Endothelial cell of umbilical vein (primary cell): ENCODE results near the gene TCIRG1. TPM values are rescaled to one million over a fixed set of nuclear protein-coding genes. Genes with fewer than 3 reads are reported as not detected.

ENCODE experiments used
- BruUV-seq: library from RNA; stranded (reverse); fragments of 400-500 nt; replicated peaks from 2 replicates; lab custom pipeline; 2021; lab: Mats Ljungman, UMichigan
- CTCF ChIA-PET: fragments of 300-600, 350-600 bp; sonication (Branson Sonifier 250); formaldehyde crosslinking; loops from one replicate; lab custom pipeline; 2021; ENCODE audit warnings: antibody characterized with exemption, inconsistent platforms; lab: Charles Lee
- POLR2A ChIA-PET: fragments of 300-600, 350-600 bp; sonication (Branson Sonifier 250); formaldehyde crosslinking; loops from one replicate; lab custom pipeline; 2021; ENCODE audit warnings: antibody characterized with exemption, inconsistent platforms; lab: Charles Lee
- DNase-seq: peaks from one replicate; pipeline ENCODE4 v3.0.0-alpha.2; 2011; ENCODE audit warnings: low read depth, low spot score
- FAIRE-seq: peaks from 2 replicates; lab custom pipeline; 2011; peaks lifted over from hg19 to GRCh38; lab: Jason Lieb, UNC
- H2AFZ ChIP-seq: 2 replicates; pipeline ENCODE4 v1.6.0; 2012; ENCODE audit warnings: low read depth, low read length, control low read depth, inconsistent platforms
- H3K27ac ChIP-seq: 2 replicates; pipeline ENCODE4 v1.5.1; 2011; ENCODE audit warnings: low read depth, mild to moderate bottlenecking, control low read depth, low read length, moderate library complexity; ENCODE audit not compliant: insufficient read depth
- H3K27me3 ChIP-seq, 2 experiments: 2 replicates each; pipeline versions ENCODE4 v1.6.0 to v1.6.1; 2011; ENCODE audit warnings: low read length in 2 of 2, mixed read lengths in 1 of 2; ENCODE audit not compliant: control insufficient read depth in 2 of 2, insufficient read depth in 2 of 2
- H3K36me3 ChIP-seq, 2 experiments: 2 replicates in 1 of 2; 3 replicates in 1 of 2; pipeline ENCODE4 v1.5.1; 2011; ENCODE audit warnings: low read length in 2 of 2, mild to moderate bottlenecking in 1 of 2, moderate library complexity in 1 of 2; ENCODE audit not compliant: control insufficient read depth in 2 of 2, insufficient read depth in 2 of 2; ENCODE audit errors: extremely low read depth in 1 of 2
- H3K4me1 ChIP-seq: 3 replicates; pipeline ENCODE4 v1.5.1; 2011; ENCODE audit warnings: mild to moderate bottlenecking, low read length; ENCODE audit not compliant: control insufficient read depth, insufficient read depth; ENCODE audit errors: extremely low read depth
- H3K4me2 ChIP-seq: 2 replicates; pipeline ENCODE4 v1.6.1; 2011; ENCODE audit warnings: low read length, control low read depth, mixed read lengths; ENCODE audit not compliant: insufficient read depth
- H3K4me3 ChIP-seq, 3 experiments: fragments of 200-600 bp in 1 of 3; sonication (generic), shearing (Covaris generic) in 1 of 3; replicated peaks in 1 of 3; 2 replicates each; pipeline ENCODE4 v1.5.1; 2011 to 2016; ENCODE audit warnings: control low read depth in 3 of 3, low read length in 3 of 3, mild to moderate bottlenecking in 2 of 3, inconsistent platforms in 1 of 3, low read depth in 1 of 3, moderate library complexity in 1 of 3; ENCODE audit not compliant: insufficient read depth in 1 of 3
- H3K79me2 ChIP-seq: 2 replicates; pipeline ENCODE4 v1.6.0; 2012; ENCODE audit warnings: low read length, inconsistent platforms; ENCODE audit not compliant: control insufficient read depth, insufficient read depth
- H3K9ac ChIP-seq: replicated peaks from 2 replicates; pipeline ENCODE3; 2011; ENCODE audit warnings: low read length, control low read depth; ENCODE audit not compliant: insufficient read depth; ENCODE audit errors: extremely low read depth
- H3K9me1 ChIP-seq: replicated peaks from 3 replicates; pipeline ENCODE4 v1.6.0; 2011; ENCODE audit warnings: mild to moderate bottlenecking, low read length; ENCODE audit not compliant: control insufficient read depth, insufficient read depth; ENCODE audit errors: extremely low read depth
- H3K9me3 ChIP-seq: replicated peaks from 2 replicates; pipeline ENCODE4 v1.5.1; 2012; ENCODE audit warnings: low read length, inconsistent platforms; ENCODE audit not compliant: control insufficient read depth, insufficient read depth
- H4K20me1 ChIP-seq: replicated peaks from 2 replicates; pipeline ENCODE3; 2011; ENCODE audit warnings: mild to moderate bottlenecking, low read length; ENCODE audit not compliant: control insufficient read depth, insufficient read depth; ENCODE audit errors: extremely low read depth
- EZH2 ChIP-seq: IDR thresholded peaks from 2 replicates; pipeline ENCODE4 v1.6.1; 2012; ENCODE audit warnings: borderline replicate concordance, low read depth, mild to moderate bottlenecking, moderate library complexity, low read length, inconsistent platforms; ENCODE audit not compliant: severe bottlenecking
- FOS ChIP-seq: IDR thresholded peaks from 2 replicates; pipeline ENCODE4 v1.6.1; 2011; ENCODE audit warnings: mild to moderate bottlenecking, low read length, moderate library complexity, borderline replicate concordance; ENCODE audit not compliant: insufficient read depth
- GATA2 ChIP-seq: IDR thresholded peaks from 2 replicates; pipeline ENCODE4 v1.7.0; 2011; ENCODE audit warnings: low read depth, mild to moderate bottlenecking, moderate library complexity, mixed read lengths, low read length; ENCODE audit not compliant: insufficient read length, insufficient read depth
- JUN ChIP-seq: IDR thresholded peaks from 2 replicates; pipeline ENCODE4 v1.6.1; 2011; ENCODE audit warnings: borderline replicate concordance, low read depth; ENCODE audit not compliant: insufficient read length, insufficient read depth
- MAX ChIP-seq: IDR thresholded peaks from 2 replicates; pipeline ENCODE4 v1.6.1; 2011; ENCODE audit not compliant: insufficient read depth, insufficient read length
- MYC ChIP-seq: IDR thresholded peaks from one replicate; pipeline ENCODE4 v1.6.1; 2011; ENCODE audit warnings: mild to moderate bottlenecking, low read depth, low read length
- POLR2A ChIP-seq: IDR thresholded peaks from 2 replicates; pipeline ENCODE4 v1.6.1; 2012; ENCODE audit warnings: low read depth, mild to moderate bottlenecking, control low read depth, low read length
- POLR2AphosphoS5 ChIP-seq: IDR thresholded peaks from 2 replicates; pipeline ENCODE4 v1.6.1; 2012; ENCODE audit warnings: low read depth, mild to moderate bottlenecking, control low read depth, low read length, moderate library complexity; ENCODE audit not compliant: insufficient read depth
- dilution Hi-C: fragments of 300-500 bp; cut with MboI; formaldehyde crosslinking; loops from one replicate; pipeline ENCODE4 v1.15.0; 2019; ENCODE audit warnings: low sequenced_read_pairs; ENCODE audit not compliant: extremely low pct_ligation_motif_present
- intact Hi-C: fragments of 100-400 bp; cut with micrococcal nuclease; formaldehyde crosslinking; loops from one replicate; pipeline ENCODE4 v1.10.0; 2022
- polyA plus RNA-seq, 4 experiments: library from polyadenylated mRNA; depleted of rRNA in 3 of 4; stranded (reverse) in 3 of 4; unstranded in 1 of 4; fragments of >200 nt; gene quantifications; 2 replicates each; pipeline versions ENCODE4 v1.2.1 to v1.2.3, GENCODE V29; 2011 to 2012; ENCODE audit warnings: missing spikeins in 1 of 4
- total RNA-seq: library from RNA; stranded (reverse); gene quantifications from 2 replicates; pipeline ENCODE4 v1.2.3, GENCODE V29; 2021
- TF ChIP-seq, protein P1 (sequence below), 2 donors: IDR thresholded peaks; 1 replicate in 1 of 2; 2 replicates in 1 of 2; pipeline ENCODE4 v1.5.1; 2011; ENCODE audit warnings: low read length in 2 of 2, mild to moderate bottlenecking in 2 of 2, moderate library complexity in 2 of 2, control low read depth in 1 of 2, inconsistent platforms in 1 of 2, low read depth in 1 of 2; ENCODE audit not compliant: insufficient read depth in 1 of 2; ENCODE audit errors: extremely low read depth in 1 of 2

The TCIRG1 gene
- total and polyA plus RNA-seq, 2 donors (not counting 3 experiments of a cell fraction or from before 2014, with no cell fraction given), result 134 to 183 TPM

DNA sequence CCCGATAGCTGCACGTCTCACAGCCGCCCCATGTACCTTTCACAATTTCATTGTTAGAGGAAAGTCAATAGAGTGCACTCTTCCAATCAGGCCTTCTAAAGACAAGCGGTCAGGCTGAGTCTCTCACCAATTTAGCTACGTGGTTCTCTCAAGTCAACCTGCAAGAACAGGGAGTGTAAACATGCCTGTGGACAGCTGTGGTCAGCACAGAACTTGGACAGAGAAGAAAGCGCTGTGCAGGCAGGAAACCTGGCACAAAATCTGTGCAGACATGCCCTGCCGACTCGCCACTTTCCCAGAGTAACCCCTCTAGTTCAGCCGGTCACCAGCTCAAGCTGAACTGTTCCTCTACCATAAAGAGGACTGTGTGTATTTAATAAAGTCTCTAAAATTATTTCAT lies 42.9 kb downstream of the TCIRG1 start:
- H3K9me1 ChIP-seq, result no peaks in the 10 kb centered on the region
- no peak for TF ChIP-seq MYC
- no peak for TF ChIP-seq POLR2AphosphoS5
- TF ChIP-seq JUN, result no peak
- TF ChIP-seq, protein P1, sequence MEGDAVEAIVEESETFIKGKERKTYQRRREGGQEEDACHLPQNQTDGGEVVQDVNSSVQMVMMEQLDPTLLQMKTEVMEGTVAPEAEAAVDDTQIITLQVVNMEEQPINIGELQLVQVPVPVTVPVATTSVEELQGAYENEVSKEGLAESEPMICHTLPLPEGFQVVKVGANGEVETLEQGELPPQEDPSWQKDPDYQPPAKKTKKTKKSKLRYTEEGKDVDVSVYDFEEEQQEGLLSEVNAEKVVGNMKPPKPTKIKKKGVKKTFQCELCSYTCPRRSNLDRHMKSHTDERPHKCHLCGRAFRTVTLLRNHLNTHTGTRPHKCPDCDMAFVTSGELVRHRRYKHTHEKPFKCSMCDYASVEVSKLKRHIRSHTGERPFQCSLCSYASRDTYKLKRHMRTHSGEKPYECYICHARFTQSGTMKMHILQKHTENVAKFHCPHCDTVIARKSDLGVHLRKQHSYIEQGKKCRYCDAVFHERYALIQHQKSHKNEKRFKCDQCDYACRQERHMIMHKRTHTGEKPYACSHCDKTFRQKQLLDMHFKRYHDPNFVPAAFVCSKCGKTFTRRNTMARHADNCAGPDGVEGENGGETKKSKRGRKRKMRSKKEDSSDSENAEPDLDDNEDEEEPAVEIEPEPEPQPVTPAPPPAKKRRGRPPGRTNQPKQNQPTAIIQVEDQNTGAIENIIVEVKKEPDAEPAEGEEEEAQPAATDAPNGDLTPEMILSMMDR (IDR thresholded peaks at IDR 0.05; ENCODE audit: extremely low read depth in 1 of 2, insufficient read depth in 1 of 2, low read depth in 1 of 2, low read length in 2 of 2), result no peak
- no peak for TF ChIP-seq POLR2A
- TF ChIP-seq EZH2, result no peak
- TF ChIP-seq FOS, result no peak
- no peak for TF ChIP-seq GATA2
- no peak for TF ChIP-seq MAX
- POLR2A ChIA-PET, result no interaction called here
- no peaks in the 10 kb centered on the region for H3K9me3 ChIP-seq
- intact Hi-C loops (no loop called here), dilution Hi-C loops (no loop called here)
- H3K4me3 ChIP-seq, result no peak overlapping the region
- no peak overlapping the region for H2AFZ ChIP-seq
- no peak overlapping the region for H3K9ac ChIP-seq
- BruUV-seq, result no TSS peak
- H3K27me3 ChIP-seq, result no peaks in the 10 kb centered on the region
- H3K79me2 ChIP-seq, result no peaks in the 10 kb centered on the region
- H3K4me1 ChIP-seq, result no peaks in the 10 kb centered on the region
- CTCF ChIA-PET, result interaction anchor here (1.1 to 1.3 kb wide), 2 partner anchors 57 to 90 kb away, joined by 3 to 4 read pairs; no protein-coding TSS in a partner anchor
- H3K36me3 ChIP-seq, result peaks cover 0 to 9% of the 10 kb centered on the region in 2 experiments
- no peak overlapping the region for H3K27ac ChIP-seq
- H4K20me1 ChIP-seq, result no peaks in the 10 kb centered on the region
- no peak overlapping the region for H3K4me2 ChIP-seq
- DNase-seq, result no peak
- FAIRE-seq, result no peak
